SU-DHL-6 (cell line): ENCODE results near the gene SYF2.
A peak's percentile ranks its signal among the peaks of the same experiment; 100 is the strongest.
"Not testable (repeated sequence)": the region's sequence is repeated elsewhere in the genome, so short reads cannot be mapped to it uniquely, and the experiment has no call there.

Experiments
- H2AFZ ChIP-seq: fragments of 200-600 bp; sonication (generic); 2 replicates; pipeline ENCODE4 v1.6.1; 2014; ENCODE audit warnings: low read depth, mild to moderate bottlenecking, moderate library complexity, mixed read lengths, antibody characterized with exemption, low read length; ENCODE audit not compliant: severe bottlenecking
- H3F3A ChIP-seq: fragments of 200-600 bp; shearing (Covaris generic); 2 replicates; pipeline ENCODE4 v1.6.0; 2016; ENCODE audit warnings: antibody characterized with exemption, mild to moderate bottlenecking; ENCODE audit not compliant: insufficient read depth
- H3K27ac ChIP-seq: fragments of 200-600 bp; sonication (generic); 2 replicates; pipeline ENCODE4 v1.5.1; 2016; ENCODE audit warnings: low read depth, mild to moderate bottlenecking, low read length, moderate library complexity, mixed read lengths
- H3K27me3 ChIP-seq: fragments of 200-600 bp; sonication (generic), shearing (Covaris generic); 2 replicates; pipeline ENCODE4 v1.6.0; 2014; ENCODE audit warnings: mild to moderate bottlenecking, low read length
- H3K36me3 ChIP-seq: fragments of 200-600 bp; sonication (generic); 2 replicates; pipeline ENCODE4 v1.6.1; 2014; ENCODE audit warnings: mild to moderate bottlenecking, low read length, mixed read lengths
- H3K4me2 ChIP-seq: fragments of 300-600, 200-600 bp; shearing (Covaris generic), sonication (generic); 2 replicates; pipeline ENCODE4 v1.6.0; 2014; ENCODE audit warnings: low read length, low read depth, mild to moderate bottlenecking; ENCODE audit not compliant: poor library complexity, severe bottlenecking
- H3K4me3 ChIP-seq: fragments of 200-600 bp; sonication (generic); 2 replicates; pipeline ENCODE4 v1.5.1; 2014; ENCODE audit warnings: antibody characterized with exemption, low read length, mild to moderate bottlenecking, mixed read lengths; ENCODE audit not compliant: insufficient read depth, poor library complexity, severe bottlenecking
- H3K79me2 ChIP-seq: fragments of 200-600 bp; sonication (generic); 2 replicates; pipeline ENCODE4 v1.6.1; 2014; ENCODE audit warnings: mild to moderate bottlenecking, low read length, moderate library complexity; ENCODE audit not compliant: insufficient read depth
- H3K9ac ChIP-seq: fragments of 200-600 bp; sonication (generic); 2 replicates; pipeline ENCODE4 v1.7.0; 2014; ENCODE audit warnings: mild to moderate bottlenecking, low read length
- H3K9me2 ChIP-seq: fragments of 200-600 bp; sonication (generic); replicated peaks from 2 replicates; pipeline ENCODE4 v1.6.1; 2014; ENCODE audit warnings: low read length; ENCODE audit not compliant: insufficient read depth
- H3K9me3 ChIP-seq: fragments of 200-600 bp; sonication (generic); 2 replicates; pipeline ENCODE4 v1.6.1; 2014; ENCODE audit warnings: low read length, mixed read lengths; ENCODE audit not compliant: insufficient read depth
- H4K20me1 ChIP-seq: fragments of 200-600 bp; sonication (generic); 2 replicates; pipeline ENCODE4 v1.6.1; 2014; ENCODE audit warnings: low read depth, mild to moderate bottlenecking, antibody characterized with exemption, low read length, moderate library complexity, mixed read lengths

The SYF2 gene

GRCh38 chr1:25268143-25268760, 36.0 kb upstream of the SYF2 start:
- H3K9me3 ChIP-seq, H3K36me3 ChIP-seq, H3K27ac ChIP-seq, H3K9me2 ChIP-seq, H4K20me1 ChIP-seq, H3K79me2 ChIP-seq, H3K27me3 ChIP-seq, H3F3A ChIP-seq: not testable (repeated sequence)
- Histone ChIP-seq H2AFZ (peak overlapping the region; percentile 65), H3K9ac (peak overlapping the region; percentile 60), H3K4me3 (peak overlapping the region; percentile 44), H3K4me2 (peak overlapping the region; percentile 53)

- not testable (repeated sequence) for H3K79me2 ChIP-seq, H3K9me3 ChIP-seq, H3F3A ChIP-seq, H4K20me1 ChIP-seq, H3K27me3 ChIP-seq, H3K36me3 ChIP-seq, H3K9me2 ChIP-seq
- H3K4me2 ChIP-seq, result peak overlapping the region; percentile 53
- peak overlapping the region; percentile 52; the same call in 1 of the 2 replicates for H3K27ac ChIP-seq
- peak overlapping the region; percentile 65 for H2AFZ ChIP-seq
- H3K9ac ChIP-seq, result peak overlapping the region; percentile 60
- H3K4me3 ChIP-seq, result peak overlapping the region; percentile 45
Observed at GRCh38 chr1:25267288-25268142, 35.2 kb upstream of the SYF2 start.

- peak overlapping the region; percentile 60 for H3K9ac ChIP-seq
- H3K4me2 ChIP-seq, result peak overlapping the region; percentile 61
- not testable (repeated sequence) for H3K27ac ChIP-seq, H3F3A ChIP-seq, H2AFZ ChIP-seq, H4K20me1 ChIP-seq, H3K9me2 ChIP-seq, H3K36me3 ChIP-seq, H3K9me3 ChIP-seq, H3K27me3 ChIP-seq, H3K79me2 ChIP-seq
- peak overlapping the region; percentile 56 for H3K4me3 ChIP-seq
Observed at GRCh38 chr1:25266554-25267287, 34.4 kb upstream of the SYF2 start.

- H3K4me3 ChIP-seq, H3F3A ChIP-seq, H3K9me3 ChIP-seq, H3K27ac ChIP-seq, H3K36me3 ChIP-seq, H3K9me2 ChIP-seq, H3K27me3 ChIP-seq, H3K79me2 ChIP-seq, H3K4me2 ChIP-seq, H2AFZ ChIP-seq, H4K20me1 ChIP-seq, H3K9ac ChIP-seq: not testable (repeated sequence)
Observed at GRCh38 chr1:25260336-25260735, 28.0 kb upstream of the SYF2 start.

GRCh38 chr1:25259813-25260212, 27.5 kb upstream of the SYF2 start:
- H3K9me2 ChIP-seq, H2AFZ ChIP-seq, H3K27ac ChIP-seq, H3K9ac ChIP-seq, H4K20me1 ChIP-seq, H3F3A ChIP-seq, H3K27me3 ChIP-seq, H3K79me2 ChIP-seq, H3K4me3 ChIP-seq, H3K4me2 ChIP-seq, H3K9me3 ChIP-seq, H3K36me3 ChIP-seq: not testable (repeated sequence)
